ENCODE measurements around the gene TULP4.

- TF ChIP-seq CTCF (conservative IDR thresholded peaks at IDR 0.05 in 1 of 2, IDR thresholded peaks at IDR 0.05 in 1 of 2; ENCODE audit: extremely low read depth in 1 of 2, insufficient read depth in 1 of 2, low read depth in 1 of 2, low read length in 2 of 2) (no peak), EZH2 (IDR thresholded peaks at IDR 0.05; ENCODE audit: borderline replicate concordance, low read length) (no peak)
Observed at GRCh38 chr6:158377860-158378259, 65.6 kb downstream of the TULP4 start.
